Stimulated activated CD4-positive, alpha-beta T cell treated with anti-CD3 and anti-CD28 coated beads, Interleukin-4, amount 100 ng/mL, for 4 hours (primary cell): ENCODE measurements around the gene EFNA4.

Experiments used
- DNase-seq, 2 experiments: peaks; one replicate each; pipeline ENCODE4 v3.0.0-alpha.2; 2020

The EFNA4 gene

GRCh38 chr1:155075535-155075934, 12.0 kb downstream of the EFNA4 start:
- no peak for DNase-seq

- DNase-seq: no peak
These were observed 12.8 kb downstream of the EFNA4 start for GRCh38 chr1:155076371-155076770.

- no peak for DNase-seq
These were observed 13.8 kb downstream of the EFNA4 start for GRCh38 chr1:155077346-155077745.

- DNase-seq: no peak
These were observed 14.4 kb downstream of the EFNA4 start for GRCh38 chr1:155077758-155078445.

- peak; percentile 58 to 69 for DNase-seq
These were observed 15.1 kb downstream of the EFNA4 start, which contains the start of gene EFNA3 for GRCh38 chr1:155078469-155079209. TSS of gene EFNA3 (plus strand) at chr1:155078837. CDS start at chr1:155078942, 105 bp downstream.

- DNase-seq: no peak
These were observed 15.6 kb downstream of the EFNA4 start for GRCh38 chr1:155079210-155079486.

- peak in 1 of 2 experiments; percentile 19 for DNase-seq
These were observed 16.2 kb downstream of the EFNA4 start for GRCh38 chr1:155079487-155080311.

GRCh38 chr1:155080312-155081228, 17.0 kb downstream of the EFNA4 start:
- peak in 1 of 2 experiments; percentile 21 for DNase-seq

- peak in 1 of 2 experiments; percentile 18 for DNase-seq
These were observed 18.1 kb downstream of the EFNA4 start for GRCh38 chr1:155081472-155082300.

GRCh38 chr1:155082301-155083051, 18.9 kb downstream of the EFNA4 start:
- DNase-seq: peak in 1 of 2 experiments; percentile 54

GRCh38 chr1:155083052-155083541, 19.6 kb downstream of the EFNA4 start:
- DNase-seq: no peak

- DNase-seq: peak in 1 of 2 experiments; percentile 15
These were observed 20.6 kb downstream of the EFNA4 start for GRCh38 chr1:155083865-155084721.

GRCh38 chr1:155084722-155085503, 21.4 kb downstream of the EFNA4 start:
- DNase-seq: peak; percentile 88 to 90

GRCh38 chr1:155085504-155086127, 22.1 kb downstream of the EFNA4 start:
- DNase-seq: peak; percentile 71 to 89

- DNase-seq: peak; percentile 66 to 79
These were observed 22.7 kb downstream of the EFNA4 start for GRCh38 chr1:155086128-155086741.

- DNase-seq: no peak
These were observed 23.5 kb downstream of the EFNA4 start for GRCh38 chr1:155086856-155087535.
